GM12864 (cell line): Measurements from ENCODE around the gene RALGAPA2.

ENCODE experiments used
- DNase-seq: peaks from one replicate; pipeline ENCODE4 v3.0.0-alpha.2; 2011; ENCODE audit warnings: low read depth
- H3K4me3 ChIP-seq: 2 replicates; pipeline ENCODE4 v1.5.1; 2011; ENCODE audit warnings: mild to moderate bottlenecking, low read depth, low read length, control low read depth
- CTCF ChIP-seq: IDR thresholded peaks from 2 replicates; pipeline ENCODE4 v1.5.1; 2011; ENCODE audit warnings: low read depth, mild to moderate bottlenecking, moderate library complexity, low read length, control low read depth, inconsistent platforms; ENCODE audit errors: missing control alignments

Gene RALGAPA2

GRCh38 chr20:20712474-20713243, at the start of gene RALGAPA2:
Gene RALGAPA2, minus strand, starts transcription at chr20:20712644. Its CDS starts 164 bp downstream, at chr20:20712480.
- peak; percentile 94 for DNase-seq
- TF ChIP-seq CTCF, result no peak

GRCh38 chr20:20761301-20761700, 48.9 kb upstream of the RALGAPA2 start:
- TF ChIP-seq CTCF, result no peak
- DNase-seq, result no peak
- H3K4me3 ChIP-seq, result no peak overlapping the region

More at GRCh38 chr20:20712474-20713243, at the start of gene RALGAPA2:
- peak within 1 kb of the TSS; percentile 96 for H3K4me3 ChIP-seq

GRCh38 chr20:20759132-20759531, 46.7 kb upstream of the RALGAPA2 start:
- TF ChIP-seq CTCF, result no peak
- no peak overlapping the region for H3K4me3 ChIP-seq
- no peak for DNase-seq

GRCh38 chr20:20755674-20756319, 43.4 kb upstream of the RALGAPA2 start:
- H3K4me3 ChIP-seq, result no peak overlapping the region
- DNase-seq, result no peak
- no peak for TF ChIP-seq CTCF

GRCh38 chr20:20755231-20755630, 42.8 kb upstream of the RALGAPA2 start:
- no peak for DNase-seq
- H3K4me3 ChIP-seq, result no peak overlapping the region
- no peak for TF ChIP-seq CTCF

GRCh38 chr20:20754714-20755113, 42.3 kb upstream of the RALGAPA2 start:
- DNase-seq, result no peak
- no peak for TF ChIP-seq CTCF
- no peak overlapping the region for H3K4me3 ChIP-seq
